DND-41 (cell line): ENCODE results near the gene SLC10A3.

Source experiments
- ATAC-seq: fragments of 200-7000 bp; cut with Tn5 transposase; 3 replicates; pipeline ENCODE4 v1.9.1; 2021; ENCODE audit warnings: low read depth; ENCODE audit not compliant: insufficient read depth
- DNase-seq: peaks from one replicate; pipeline ENCODE4 v3.0.0-alpha.2; 2020
- H2AFZ ChIP-seq: 2 replicates; pipeline ENCODE4 v1.6.0; 2012; ENCODE audit warnings: low read depth, low read length
- H3K27ac ChIP-seq: 2 replicates; pipeline ENCODE4 v1.5.1; 2012; ENCODE audit warnings: low read length, inconsistent platforms
- H3K27me3 ChIP-seq: fragments of 200-600 bp; sonication (generic); 2 replicates; pipeline ENCODE4 v1.6.0; 2012; ENCODE audit warnings: low read length, mild to moderate bottlenecking, inconsistent platforms; ENCODE audit not compliant: insufficient read depth, poor library complexity
- H3K36me3 ChIP-seq: 2 replicates; pipeline ENCODE4 v1.5.1; 2012; ENCODE audit warnings: low read length, inconsistent platforms; ENCODE audit not compliant: insufficient read depth
- H3K4me1 ChIP-seq: 2 replicates; pipeline ENCODE4 v1.5.1; 2012; ENCODE audit warnings: mild to moderate bottlenecking, low read length; ENCODE audit not compliant: insufficient read depth
- H3K4me2 ChIP-seq: 2 replicates; pipeline ENCODE4 v1.6.0; 2012; ENCODE audit warnings: mild to moderate bottlenecking, moderate library complexity, low read length, inconsistent platforms; ENCODE audit not compliant: insufficient read depth
- H3K4me3 ChIP-seq, 2 experiments: fragments of 200-600 bp in 1 of 2; shearing (Covaris generic) in 1 of 2; 2 replicates each; pipeline ENCODE4 v1.5.1; 2012 to 2016; ENCODE audit warnings: inconsistent platforms in 2 of 2, low read length in 2 of 2, mild to moderate bottlenecking in 2 of 2, low read depth in 1 of 2, moderate library complexity in 1 of 2
- H3K79me2 ChIP-seq: 2 replicates; pipeline ENCODE4 v1.6.0; 2012; ENCODE audit warnings: low read length, inconsistent platforms; ENCODE audit not compliant: insufficient read depth
- H3K9ac ChIP-seq: 2 replicates; pipeline ENCODE4 v1.6.0; 2012; ENCODE audit warnings: low read depth, mild to moderate bottlenecking, inconsistent platforms, low read length, moderate library complexity
- H3K9me3 ChIP-seq: 2 replicates; pipeline ENCODE4 v1.5.1; 2012; ENCODE audit warnings: low read length, moderate library complexity, mild to moderate bottlenecking, inconsistent platforms; ENCODE audit not compliant: insufficient read depth, severe bottlenecking
- H4K20me1 ChIP-seq: 2 replicates; pipeline ENCODE4 v1.6.0; 2012; ENCODE audit warnings: low read length; ENCODE audit not compliant: insufficient read depth
- CTCF ChIP-seq: IDR thresholded peaks from 2 replicates; pipeline ENCODE4 v1.5.1; 2012; ENCODE audit warnings: borderline replicate concordance, low read length, moderate library complexity, mild to moderate bottlenecking; ENCODE audit not compliant: poor library complexity, severe bottlenecking; ENCODE audit errors: extremely low read depth
- EZH2 ChIP-seq: IDR thresholded peaks from 3 replicates; pipeline ENCODE4 v1.6.1; 2012; ENCODE audit warnings: borderline replicate concordance, low read depth, mild to moderate bottlenecking, moderate library complexity, low read length, inconsistent platforms; ENCODE audit not compliant: severe bottlenecking

Gene SLC10A3

GRCh38 chrX:154513716-154514115, 23.3 kb upstream of the SLC10A3 start:
- Histone ChIP-seq H3K9ac (no peak overlapping the region), H3K27me3 (no peaks in the 10 kb centered on the region), H2AFZ (no peak overlapping the region), H3K4me2 (no peak overlapping the region), H3K27ac (no peak overlapping the region), H3K36me3 (peaks cover 4% of the 10 kb centered on the region; the same call in 1 of the 2 replicates), H3K9me3 (no peaks in the 10 kb centered on the region), H3K79me2 (peaks cover 11% of the 10 kb centered on the region), H4K20me1 (no peaks in the 10 kb centered on the region), H3K4me1 (peaks cover 23% of the 10 kb centered on the region), H3K4me3 (no peak overlapping the region)
- TF ChIP-seq CTCF (no peak), EZH2 (no peak)
- DNase-seq (no peak), ATAC-seq (no peak)

- ATAC-seq (no peak), DNase-seq (no peak)
- no peak overlapping the region for H3K4me2 ChIP-seq
- TF ChIP-seq CTCF, result no peak
- TF ChIP-seq EZH2, result no peak
- H3K4me3 ChIP-seq, result no peak overlapping the region
- no peaks in the 10 kb centered on the region for H3K9me3 ChIP-seq
- peaks cover 23% of the 10 kb centered on the region for H3K4me1 ChIP-seq
- H3K79me2 ChIP-seq, result peaks cover 11% of the 10 kb centered on the region
- H2AFZ ChIP-seq, result no peak overlapping the region
- no peak overlapping the region for H3K27ac ChIP-seq
- no peak overlapping the region for H3K9ac ChIP-seq
- peaks cover 4% of the 10 kb centered on the region; the same call in 1 of the 2 replicates for H3K36me3 ChIP-seq
- H4K20me1 ChIP-seq, result no peaks in the 10 kb centered on the region
- no peaks in the 10 kb centered on the region for H3K27me3 ChIP-seq
Measured at GRCh38 chrX:154512879-154513553, 22.6 kb upstream of the SLC10A3 start.

- Histone ChIP-seq H3K27me3 (no peaks in the 10 kb centered on the region), H4K20me1 (no peaks in the 10 kb centered on the region), H3K4me3 (no peak overlapping the region), H3K27ac (no peak overlapping the region), H3K36me3 (peaks cover 8% of the 10 kb centered on the region; the same call in 1 of the 2 replicates), H3K79me2 (peaks cover 11% of the 10 kb centered on the region), H3K4me1 (peaks cover 19% of the 10 kb centered on the region), H3K9ac (no peak overlapping the region), H3K9me3 (no peaks in the 10 kb centered on the region), H3K4me2 (no peak overlapping the region), H2AFZ (no peak overlapping the region)
- no peak for DNase-seq
- ATAC-seq, result no peak
- TF ChIP-seq CTCF (no peak), EZH2 (no peak)
Measured at GRCh38 chrX:154511761-154512160, 21.3 kb upstream of the SLC10A3 start.

- Histone ChIP-seq H3K36me3 (peaks cover 22% of the 10 kb centered on the region), H3K4me1 (peaks cover 4% of the 10 kb centered on the region; the same call in 1 of the 2 replicates), H3K27ac (no peak overlapping the region), H2AFZ (no peak overlapping the region), H4K20me1 (no peaks in the 10 kb centered on the region), H3K27me3 (no peaks in the 10 kb centered on the region), H3K79me2 (no peaks in the 10 kb centered on the region), H3K9me3 (no peaks in the 10 kb centered on the region), H3K4me2 (no peak overlapping the region), H3K9ac (no peak overlapping the region), H3K4me3 (no peak overlapping the region)
- DNase-seq (no peak), ATAC-seq (no peak)
- no peak for TF ChIP-seq CTCF
- no peak for TF ChIP-seq EZH2
Measured at GRCh38 chrX:154509455-154509854, 19.0 kb upstream of the SLC10A3 start.
